ENCODE data around the gene IQSEC3.

DNA sequence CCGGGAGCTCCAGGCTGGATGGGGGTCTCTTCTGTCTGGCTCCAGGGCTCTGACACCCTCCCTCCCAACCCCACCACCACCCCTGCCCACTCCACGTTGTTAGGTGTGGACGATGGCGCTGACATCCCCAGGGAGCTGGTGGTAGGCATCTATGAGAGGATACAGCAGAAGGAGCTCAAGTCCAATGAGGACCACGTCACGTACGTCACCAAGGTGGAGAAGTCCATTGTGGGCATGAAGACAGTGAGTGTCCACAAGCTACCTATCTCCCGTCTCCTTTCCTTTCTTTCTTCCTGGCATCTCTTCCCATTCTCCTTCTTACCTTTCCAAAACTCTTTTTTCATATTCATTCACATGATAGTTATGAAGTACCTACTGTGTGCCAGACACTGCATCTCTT is 95.3 kb downstream of the IQSEC3 start:
- no peak for TF ChIP-seq POLR2A (IDR thresholded peaks at IDR 0.05)
- TF ChIP-seq, protein P1, sequence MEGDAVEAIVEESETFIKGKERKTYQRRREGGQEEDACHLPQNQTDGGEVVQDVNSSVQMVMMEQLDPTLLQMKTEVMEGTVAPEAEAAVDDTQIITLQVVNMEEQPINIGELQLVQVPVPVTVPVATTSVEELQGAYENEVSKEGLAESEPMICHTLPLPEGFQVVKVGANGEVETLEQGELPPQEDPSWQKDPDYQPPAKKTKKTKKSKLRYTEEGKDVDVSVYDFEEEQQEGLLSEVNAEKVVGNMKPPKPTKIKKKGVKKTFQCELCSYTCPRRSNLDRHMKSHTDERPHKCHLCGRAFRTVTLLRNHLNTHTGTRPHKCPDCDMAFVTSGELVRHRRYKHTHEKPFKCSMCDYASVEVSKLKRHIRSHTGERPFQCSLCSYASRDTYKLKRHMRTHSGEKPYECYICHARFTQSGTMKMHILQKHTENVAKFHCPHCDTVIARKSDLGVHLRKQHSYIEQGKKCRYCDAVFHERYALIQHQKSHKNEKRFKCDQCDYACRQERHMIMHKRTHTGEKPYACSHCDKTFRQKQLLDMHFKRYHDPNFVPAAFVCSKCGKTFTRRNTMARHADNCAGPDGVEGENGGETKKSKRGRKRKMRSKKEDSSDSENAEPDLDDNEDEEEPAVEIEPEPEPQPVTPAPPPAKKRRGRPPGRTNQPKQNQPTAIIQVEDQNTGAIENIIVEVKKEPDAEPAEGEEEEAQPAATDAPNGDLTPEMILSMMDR (IDR thresholded peaks at IDR 0.05), result no peak

Measured in body of pancreas (tissue), 4 donors.